Kidney glomerular epithelial cell (primary cell): ENCODE data around the gene AGPAT1.
"Not testable (repeated sequence)": the region's sequence is repeated elsewhere in the genome, so short reads cannot be mapped to it uniquely, and the experiment has no call there.

Source experiments
- DNase-seq: peaks from one replicate; lab custom pipeline; 2025; lab: John Stamatoyannopoulos, UW

Gene AGPAT1

DNA sequence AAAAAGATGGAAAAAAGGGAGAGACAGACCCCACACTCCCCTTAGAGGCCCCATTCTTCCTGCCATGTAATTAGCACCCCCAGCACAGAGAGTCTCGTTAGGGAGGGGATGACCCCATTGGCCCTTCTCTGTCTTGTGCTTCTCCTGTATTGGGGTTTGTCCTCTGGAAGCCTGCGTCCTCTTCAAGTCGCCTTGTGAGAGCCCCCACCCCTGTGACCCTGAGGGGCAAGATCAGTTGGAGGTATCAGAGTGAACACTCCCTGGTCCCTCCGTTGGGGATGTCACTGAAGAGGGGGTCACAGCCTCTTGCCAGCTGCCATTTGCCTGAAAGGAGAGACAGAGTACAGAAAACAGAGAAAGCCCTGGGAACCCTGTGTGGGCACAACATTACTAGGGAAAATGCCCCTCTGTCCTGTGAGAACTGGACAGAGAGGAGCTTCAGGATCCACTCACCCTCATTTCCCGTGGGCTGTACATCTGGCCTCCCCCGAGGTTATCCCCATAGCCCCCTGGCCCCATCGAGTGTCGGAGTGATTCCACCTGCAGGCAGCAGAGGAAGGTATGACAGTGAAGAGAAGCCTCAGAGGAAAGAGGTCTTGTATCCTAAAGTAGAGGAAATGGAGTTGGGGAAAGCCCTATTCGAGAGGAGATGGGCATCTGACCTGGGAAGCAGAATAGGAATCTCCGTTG lies 10.4 kb upstream of the AGPAT1 start:
- DNase-seq: not testable (repeated sequence)

DNA sequence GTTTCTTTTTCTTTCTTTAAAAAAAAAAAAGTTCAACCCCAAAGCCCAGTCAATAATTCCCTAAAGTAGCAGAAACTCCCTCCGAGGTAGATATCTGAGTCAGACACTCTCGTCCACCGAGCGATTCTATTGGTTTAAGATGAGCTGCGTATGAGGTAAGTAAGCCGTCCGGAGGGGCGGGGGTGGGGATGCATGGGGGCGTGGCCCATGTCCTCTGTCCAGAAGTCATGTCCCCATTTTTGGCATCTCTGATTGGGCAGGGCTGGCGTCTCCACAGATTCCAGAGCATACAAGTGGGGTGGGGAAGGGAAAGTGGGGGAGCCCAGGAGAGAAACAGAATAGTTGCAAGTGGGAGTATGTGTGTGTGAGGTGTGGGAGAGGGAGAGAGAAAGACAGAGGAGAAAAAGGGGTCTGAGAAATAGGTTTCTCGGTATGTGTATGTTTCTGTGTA lies 9.8 kb upstream of the AGPAT1 start:
- peak; percentile 79 for DNase-seq

DNA sequence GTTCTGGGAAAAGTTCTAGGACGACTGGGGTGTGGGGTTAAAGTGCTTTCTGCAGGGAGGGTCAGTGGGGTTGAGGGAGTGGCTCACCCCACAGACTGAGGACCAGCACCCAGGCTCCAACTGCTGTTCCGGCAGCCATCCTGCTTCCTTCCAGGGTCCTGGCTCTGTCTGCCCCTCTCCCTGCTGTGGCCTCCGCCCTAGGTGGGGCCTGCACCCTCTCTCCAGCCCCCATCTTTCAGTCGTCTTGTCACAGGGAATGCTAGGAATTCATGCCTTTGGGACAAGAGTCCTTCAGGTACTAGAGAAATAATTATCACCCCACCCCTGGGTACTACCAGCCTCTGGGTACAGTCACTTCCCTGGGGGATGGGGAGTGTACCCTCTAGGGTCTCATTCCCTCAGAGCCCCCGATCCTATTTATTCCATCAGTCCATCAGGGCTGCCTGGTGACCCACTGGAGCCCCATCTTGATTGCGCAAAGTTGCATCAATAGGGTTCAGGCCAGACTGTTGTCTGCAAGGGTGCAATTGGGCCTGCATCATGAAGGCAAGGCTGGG lies 8.3 kb upstream of the AGPAT1 start, which contains the start of gene AGER:
Gene AGER (minus strand): TSS at position 170 of the 557 bp plus-strand sequence. CDS start 31 bp downstream, at position 139.
- no peak for DNase-seq

DNA sequence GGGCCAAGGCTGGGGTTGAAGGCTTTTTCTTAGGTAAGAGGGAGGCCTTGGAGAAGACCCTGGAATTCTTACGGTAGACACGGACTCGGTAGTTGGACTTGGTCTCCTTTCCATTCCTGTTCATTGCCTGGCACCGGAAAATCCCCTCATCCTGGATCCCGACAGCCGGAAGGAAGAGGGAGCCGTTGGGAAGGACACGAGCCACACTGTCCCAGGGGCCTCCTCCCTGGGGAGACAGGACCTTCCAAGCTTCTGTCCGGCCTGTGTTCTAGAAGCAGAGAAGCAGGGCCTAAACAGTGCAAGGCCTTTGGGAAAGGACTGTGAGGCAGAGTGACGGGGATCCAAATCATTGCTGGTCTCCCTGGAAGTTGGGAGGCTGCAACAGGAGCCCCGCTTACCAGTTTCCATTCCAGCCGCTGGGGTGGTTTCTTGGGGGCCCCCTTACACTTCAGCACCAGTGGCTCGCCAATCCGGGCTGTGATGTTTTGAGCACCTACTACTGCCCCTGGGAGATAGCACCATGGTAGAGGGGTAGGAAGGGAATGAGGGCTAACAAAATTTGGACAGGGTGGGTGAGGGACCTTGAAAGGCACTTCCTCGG lies 7.7 kb upstream of the AGPAT1 start:
- DNase-seq: no peak

DNA sequence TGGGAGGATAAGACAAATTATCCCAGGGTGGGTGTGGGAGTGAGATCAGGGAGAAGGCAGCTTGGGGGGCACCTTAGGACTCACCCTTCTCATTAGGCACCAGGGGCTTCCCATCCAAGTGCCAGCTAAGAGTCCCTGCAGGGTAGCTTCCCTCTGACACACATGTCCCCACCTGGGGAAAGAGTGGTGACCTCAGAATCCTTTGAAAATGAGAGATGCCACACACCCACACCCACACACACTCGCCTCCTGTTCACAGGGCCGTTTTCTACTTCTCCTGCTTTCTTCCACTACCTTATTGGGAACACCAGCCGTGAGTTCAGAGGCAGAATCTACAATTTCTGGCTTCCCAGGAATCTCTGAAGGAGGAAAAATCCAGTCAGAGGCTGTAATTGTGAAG lies 7.1 kb upstream of the AGPAT1 start:
- DNase-seq: no peak

DNA sequence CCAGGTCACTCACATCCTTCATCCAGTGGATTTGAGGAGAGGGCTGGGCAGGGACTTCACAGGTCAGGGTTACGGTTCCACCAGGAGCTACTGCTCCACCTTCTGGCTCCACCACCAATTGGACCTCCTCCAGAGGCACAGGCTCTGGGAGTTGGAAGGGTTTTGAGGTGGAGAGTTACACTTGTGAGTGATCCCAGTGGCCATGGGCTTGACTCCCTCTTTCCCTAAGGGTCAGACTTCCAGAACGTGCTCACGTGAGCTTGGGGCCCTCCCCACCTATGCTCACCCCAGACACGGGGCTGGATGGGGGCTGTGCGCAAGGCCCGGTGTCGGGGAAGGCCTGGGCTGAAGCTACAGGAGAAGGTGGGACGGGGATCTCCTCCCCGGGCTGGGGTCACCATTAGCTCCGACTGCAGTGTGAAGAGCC lies 6.7 kb upstream of the AGPAT1 start:
- no peak for DNase-seq

DNA sequence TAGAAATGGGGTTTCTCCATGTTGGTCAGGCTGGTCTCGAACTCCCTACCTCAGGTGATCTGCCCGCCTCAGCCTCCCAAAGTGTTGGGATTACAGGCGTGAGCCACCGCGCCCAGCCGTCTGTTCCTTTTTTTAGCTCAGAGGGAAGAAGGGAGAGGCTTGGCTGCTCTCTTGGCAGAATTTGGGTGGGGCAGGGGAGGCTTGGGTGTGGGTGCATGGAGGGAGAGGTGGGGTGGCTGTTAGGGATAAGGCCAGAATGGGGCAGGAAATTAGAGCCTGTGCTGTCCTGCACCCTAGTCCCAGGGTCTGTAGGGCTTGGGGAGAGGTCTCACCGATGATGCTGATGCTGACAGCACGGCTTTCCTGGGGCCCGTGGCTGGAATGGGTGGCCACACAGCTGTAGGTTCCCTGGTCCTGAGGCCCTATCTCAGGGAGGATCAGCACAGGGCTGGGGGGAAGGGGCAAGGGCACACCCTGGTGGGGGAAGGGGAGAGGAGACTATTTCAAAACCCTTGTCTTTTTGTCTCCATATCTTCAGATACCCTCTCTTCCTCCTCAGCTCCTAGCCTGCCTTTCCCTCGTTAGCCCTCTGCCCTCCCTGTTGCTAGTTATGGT lies 6.1 kb upstream of the AGPAT1 start:
- no peak for DNase-seq

DNA sequence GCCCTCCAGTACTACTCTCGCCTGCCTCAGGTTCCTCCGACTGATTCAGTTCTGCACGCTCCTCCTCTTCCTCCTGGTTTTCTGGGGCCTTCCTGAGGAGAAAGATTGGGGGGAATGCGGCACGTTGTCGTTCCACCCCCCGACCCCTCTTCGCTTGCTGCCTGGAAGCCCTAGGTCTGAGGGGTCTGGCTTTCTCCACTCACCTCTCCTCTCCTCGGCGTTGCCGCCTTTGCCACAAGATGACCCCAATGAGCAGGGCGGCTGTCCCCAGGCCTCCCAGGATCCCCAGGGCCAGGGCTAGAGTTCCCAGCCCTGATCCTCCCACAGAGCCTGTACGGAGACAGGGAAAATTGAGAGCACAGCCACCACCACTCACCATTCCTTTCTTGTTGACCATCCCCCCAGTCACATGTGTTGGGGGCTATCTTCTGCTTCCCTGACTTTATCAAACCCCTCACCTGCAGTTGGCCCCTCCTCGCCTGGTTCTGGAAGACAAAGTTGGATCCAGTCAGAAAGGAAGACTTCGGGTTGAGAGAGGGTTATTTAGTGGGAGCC lies 5.3 kb upstream of the AGPAT1 start:
- no peak for DNase-seq

DNA sequence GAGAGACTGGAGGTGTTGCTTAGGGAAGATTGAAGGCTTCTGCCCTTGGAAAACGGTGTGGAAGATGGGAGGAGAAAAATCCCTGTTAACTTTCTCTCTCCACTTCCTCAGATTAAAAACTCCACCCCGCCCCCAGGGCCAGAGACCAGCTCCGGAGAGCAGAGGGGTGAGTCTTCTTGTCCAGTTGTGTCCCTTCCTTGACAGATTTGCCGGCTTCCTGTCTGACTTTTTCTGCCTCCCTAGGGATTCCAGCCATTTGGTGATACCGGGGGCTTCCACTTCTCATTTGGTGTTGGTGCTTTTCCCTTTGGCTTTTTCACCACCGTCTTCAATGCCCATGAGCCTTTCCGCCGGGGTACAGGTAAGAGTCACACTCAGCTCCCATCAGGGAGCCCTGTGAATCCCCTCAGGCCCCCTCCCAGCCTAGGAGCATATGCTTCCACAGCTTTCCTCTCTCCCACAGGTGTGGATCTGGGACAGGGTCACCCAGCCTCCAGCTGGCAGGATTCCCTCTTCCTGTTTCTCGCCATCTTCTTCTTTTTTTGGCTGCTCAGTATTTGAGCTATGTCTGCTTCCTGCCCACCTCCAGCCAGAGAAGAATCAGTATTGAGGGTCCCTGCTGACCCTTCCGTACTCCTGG lies 4.0 kb upstream of the AGPAT1 start:
- DNase-seq: no peak

DNA sequence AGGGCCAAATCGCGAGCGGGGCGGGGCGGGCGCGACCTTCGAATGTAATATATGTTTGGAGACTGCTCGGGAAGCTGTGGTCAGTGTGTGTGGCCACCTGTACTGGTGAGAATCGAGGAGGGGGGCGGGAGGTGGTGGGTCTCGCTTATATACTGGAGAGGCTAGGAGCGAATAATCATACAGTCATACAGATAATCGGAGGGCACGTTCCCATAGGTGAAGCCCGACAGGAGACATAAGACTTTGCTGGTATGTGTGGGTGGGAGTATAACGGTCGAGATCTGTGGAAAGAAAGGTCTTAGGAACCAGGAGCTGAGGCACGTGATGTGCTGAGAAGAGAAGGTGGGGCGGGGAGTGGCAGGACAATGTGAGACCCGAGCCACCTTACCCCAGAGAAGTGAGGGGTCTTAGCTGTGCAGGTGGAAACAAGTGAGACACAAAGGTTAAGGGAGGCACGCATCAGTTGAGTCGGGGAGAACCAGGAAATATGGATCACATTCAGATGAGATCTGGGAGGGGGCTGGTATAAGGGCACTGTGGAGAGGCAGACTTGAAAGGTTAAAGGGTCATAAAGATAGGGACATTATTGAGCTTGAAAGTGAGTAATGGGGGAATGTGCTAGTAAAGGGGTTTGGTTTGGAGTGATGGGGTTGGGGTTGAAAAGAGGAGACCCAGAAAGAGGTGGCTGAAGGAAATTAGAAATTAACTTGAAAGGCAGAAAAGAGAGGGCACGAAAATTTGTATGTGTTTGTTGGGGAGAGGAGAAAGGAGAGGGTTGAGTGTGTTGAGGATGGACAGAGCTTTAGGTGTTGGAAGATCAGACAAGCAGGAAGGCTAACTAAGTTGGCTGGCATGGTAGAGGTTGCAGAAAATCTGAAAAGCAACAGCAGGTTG lies 2.9 kb upstream of the AGPAT1 start:
- DNase-seq: no peak

DNA sequence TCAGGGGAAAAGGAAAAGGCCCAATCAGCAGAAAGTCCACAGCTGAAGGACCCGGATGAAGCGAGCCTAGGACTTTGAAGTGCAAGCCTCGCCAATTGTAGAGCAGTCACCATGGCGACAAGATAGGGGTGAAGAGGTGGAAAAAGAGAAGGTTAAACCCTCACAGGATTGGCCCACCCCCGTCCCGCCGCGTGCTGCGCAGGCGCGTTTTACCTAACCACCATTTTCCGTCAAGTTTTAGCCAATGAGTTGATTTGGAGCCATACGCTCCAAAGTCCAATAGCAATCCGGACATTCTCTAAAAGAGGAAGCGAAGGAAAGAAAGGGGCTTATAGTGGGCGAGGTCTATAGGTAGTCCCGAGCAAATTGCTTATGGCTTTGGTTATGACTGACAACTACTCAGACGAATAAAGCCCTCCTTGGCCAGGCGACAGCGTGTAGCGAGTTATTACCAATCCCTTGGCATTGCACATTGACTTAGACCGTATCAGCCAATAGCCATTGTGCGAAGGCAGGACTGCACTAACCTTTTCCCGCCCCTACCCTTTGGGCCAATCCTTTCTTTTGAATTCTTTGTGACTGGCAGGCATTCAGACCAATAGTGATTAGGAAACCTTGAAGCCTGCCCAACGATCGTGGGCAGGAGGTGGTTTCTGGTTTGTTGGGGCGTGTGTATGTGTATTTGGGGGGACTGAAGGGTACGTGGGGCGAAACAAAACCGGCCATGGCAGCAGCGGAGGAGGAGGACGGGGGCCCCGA lies 2.1 kb upstream of the AGPAT1 start, which contains the start of gene RNF5:
Gene RNF5 (plus strand): TSS at position 618 of the 759 bp plus-strand sequence. CDS start 107 bp downstream, at position 725.
- peak; percentile 100 for DNase-seq

DNA sequence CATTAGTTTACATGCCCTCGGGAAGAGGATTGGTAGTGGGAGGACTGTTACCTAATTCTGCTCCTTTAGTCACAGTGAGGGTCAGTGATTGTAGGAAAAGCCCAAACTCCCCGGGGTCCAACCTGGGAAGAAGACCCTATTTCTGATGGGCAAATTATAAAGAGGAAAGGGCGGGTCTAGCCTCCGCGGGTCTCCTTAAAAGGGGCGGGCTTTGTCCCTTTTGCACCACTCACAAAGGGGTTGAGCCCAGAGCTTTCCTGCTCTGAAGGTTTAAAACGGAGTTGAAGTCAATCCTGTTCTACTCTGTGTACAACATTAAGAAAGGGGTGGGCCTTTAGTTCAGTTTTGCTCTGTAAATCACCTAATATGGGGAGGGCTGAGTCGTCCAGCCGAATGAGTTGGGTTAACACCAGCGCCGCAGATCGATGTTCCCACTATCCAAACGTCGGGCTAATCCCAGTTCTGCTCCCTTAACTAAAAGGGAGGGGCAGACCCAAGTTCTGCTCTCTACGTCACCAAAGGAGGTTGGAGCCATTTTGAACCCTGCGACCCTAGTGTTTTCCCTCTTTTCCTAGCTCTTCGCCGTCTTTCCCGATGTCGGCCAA lies 1.4 kb upstream of the AGPAT1 start:
- no peak for DNase-seq

DNA sequence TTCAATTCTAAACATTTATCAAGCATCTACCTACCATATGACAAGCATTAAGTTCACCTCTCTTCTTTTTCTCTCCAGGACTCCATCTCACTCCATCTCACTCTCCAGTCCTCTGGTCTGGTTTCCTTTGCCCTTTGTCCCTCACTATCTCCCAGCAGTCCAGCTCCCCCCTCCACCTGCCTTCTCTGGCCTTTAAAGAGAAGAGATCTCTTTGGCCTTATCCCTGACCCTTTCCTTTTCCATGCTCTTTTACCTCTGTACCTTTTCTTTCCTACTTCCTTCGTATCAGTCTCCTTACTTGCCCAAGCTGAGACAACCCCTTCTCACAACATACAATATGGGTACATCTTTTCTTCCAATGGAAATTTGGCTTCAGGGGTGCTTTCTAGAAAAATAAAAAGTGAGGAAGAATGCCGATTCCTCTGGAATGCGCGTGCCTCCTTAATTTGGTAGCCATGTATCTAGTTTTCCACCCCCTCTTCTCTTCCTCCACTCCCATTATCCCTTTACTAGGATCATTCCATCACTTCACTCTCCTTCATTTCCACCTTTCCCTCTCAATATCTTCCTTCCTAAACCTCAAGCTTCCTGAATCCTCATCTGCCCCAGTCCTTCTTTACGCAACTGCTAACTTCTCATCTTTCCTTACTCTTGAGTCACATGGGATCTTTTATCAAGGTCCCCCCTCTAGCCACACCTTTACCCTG lies 745 bp upstream of the AGPAT1 start:
- peak; percentile 25 for DNase-seq

DNA sequence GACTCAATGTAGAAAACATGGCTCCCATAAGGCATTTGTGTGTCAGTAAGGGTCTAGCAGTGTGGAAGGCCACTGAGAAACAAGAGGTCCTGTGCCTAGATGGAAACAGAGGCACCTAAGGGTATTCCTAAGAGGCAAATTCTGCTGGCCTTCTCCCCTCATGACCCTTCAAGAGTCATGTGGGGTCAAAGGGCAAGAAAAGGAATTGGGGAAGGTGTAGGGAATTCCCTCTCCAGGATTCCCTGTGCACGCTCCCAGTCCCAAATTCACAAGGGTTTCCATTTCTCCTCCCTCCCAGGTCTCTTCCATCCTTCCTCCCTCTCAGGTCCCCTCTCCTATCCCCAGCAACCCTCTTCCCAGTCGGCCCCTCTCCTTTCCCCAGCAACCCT lies 568 bp downstream of the AGPAT1 start:
- no peak for DNase-seq

DNA sequence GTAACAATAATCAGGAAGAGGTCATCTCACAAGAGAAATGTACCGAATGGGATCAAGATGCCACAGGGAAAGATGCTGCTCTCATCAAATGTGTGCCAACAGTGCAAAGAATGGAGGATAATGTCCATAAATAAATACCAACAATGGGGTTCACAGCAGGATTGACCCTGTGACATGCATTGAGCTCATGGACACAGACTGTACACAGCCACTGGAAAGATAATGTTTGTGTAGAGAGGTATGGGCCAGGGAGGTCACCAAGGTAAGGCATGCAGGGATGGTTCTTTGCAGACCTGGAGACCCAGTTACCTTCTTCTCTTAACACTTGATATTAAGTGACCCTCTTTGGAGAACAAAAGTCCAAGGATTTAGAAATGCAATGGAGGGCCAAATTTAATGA lies 1.5 kb downstream of the AGPAT1 start:
- DNase-seq: no peak

DNA sequence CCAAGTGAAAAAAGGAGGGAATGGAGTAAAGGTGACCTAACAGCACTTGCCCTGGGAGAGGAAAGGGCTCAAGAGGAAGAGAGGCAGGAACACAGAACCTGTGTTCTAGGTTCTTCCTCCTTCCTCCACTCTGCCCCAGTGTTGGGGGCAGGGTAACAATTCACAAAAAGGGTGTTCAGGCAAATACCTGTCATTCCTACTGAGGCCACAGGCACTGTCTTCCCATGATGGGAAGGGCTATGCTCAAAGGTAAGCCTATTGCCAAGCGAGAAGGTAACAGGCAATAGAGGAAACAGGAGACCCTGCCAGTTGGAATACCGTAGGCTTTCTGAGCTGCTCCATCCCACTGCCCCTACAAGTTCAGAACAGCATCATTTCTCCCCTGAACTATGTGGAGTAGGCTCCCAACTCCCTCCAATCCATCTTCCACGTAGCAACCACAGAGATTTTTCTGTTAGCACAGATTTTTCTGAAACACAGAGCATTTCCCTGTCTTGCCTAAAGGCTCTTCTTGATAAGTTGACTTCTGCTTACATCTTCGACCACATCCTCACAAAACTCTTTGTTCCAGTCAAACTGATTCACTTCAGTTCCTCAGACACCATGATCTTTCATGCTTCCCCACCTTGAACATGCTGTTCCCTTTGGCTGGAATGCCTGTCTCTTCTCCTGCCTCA lies 2.7 kb downstream of the AGPAT1 start:
- no peak for DNase-seq

DNA sequence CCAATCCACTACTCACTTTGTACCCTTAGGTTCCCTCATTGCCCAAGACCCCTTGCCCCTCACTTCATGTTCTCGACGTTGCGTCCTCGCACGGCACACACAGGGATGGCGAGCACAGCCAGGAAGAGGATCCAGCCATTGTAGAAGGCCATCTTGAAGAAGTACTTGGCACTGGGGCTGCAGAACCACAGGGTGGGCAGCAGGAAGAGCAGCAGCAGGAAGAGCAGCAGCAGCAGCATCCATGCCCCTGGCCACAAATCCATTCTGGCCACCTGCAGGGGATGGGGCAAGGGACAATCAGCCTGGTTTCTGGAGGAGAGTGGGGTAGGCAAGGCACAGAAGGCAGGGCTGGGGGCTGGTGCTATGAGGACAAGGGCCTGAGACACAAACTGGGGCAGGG lies 4.7 kb downstream of the AGPAT1 start:
- DNase-seq: no peak

DNA sequence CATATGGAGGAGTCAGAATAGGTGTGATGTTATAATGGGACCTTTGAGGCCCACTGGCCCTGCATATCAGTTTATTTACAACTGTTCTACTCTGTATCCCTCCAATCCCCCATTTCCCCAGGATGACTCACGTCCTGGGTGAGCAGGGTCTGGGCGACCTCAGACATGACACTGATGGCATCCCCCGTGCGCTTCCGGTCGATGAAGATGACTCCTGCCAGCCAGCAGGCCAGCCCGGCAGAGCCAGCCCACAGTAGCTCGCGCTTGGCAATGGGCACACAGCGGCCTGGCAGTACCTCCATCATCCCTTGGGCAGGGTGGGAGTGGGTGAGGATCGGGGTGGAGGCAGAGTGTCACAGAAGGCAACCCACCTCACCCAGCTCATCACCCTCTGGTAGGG lies 5.6 kb downstream of the AGPAT1 start:
- no peak for DNase-seq
